Raji (cell line): Measurements from ENCODE around the gene RBM20.

Experiments used
- POLR2A ChIP-seq: IDR thresholded peaks from 2 replicates; pipeline ENCODE4 v1.6.1; 2011; ENCODE audit warnings: low read depth, low read length, control low read depth; ENCODE audit not compliant: insufficient read depth

Gene RBM20

DNA sequence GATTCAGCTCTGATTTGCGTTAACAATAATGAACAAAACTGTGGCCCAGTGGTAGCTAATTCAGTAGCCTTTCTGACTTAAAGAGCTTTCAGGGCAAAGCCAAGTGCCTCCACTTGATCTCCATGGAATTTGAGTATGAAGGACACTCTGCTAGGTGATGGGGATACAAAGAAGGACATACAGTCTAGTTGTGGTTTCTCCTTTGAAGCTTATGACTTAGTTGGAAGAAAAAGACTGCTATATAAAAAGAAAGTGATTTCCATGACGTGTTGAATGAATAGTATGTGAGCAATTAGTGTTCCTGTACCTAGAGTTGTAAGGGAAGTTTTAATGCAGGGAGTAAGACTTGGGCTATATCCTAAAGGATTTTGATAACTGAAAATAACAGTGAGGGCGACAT is 235.9 kb downstream of the RBM20 start:
- no peak for TF ChIP-seq POLR2A

DNA sequence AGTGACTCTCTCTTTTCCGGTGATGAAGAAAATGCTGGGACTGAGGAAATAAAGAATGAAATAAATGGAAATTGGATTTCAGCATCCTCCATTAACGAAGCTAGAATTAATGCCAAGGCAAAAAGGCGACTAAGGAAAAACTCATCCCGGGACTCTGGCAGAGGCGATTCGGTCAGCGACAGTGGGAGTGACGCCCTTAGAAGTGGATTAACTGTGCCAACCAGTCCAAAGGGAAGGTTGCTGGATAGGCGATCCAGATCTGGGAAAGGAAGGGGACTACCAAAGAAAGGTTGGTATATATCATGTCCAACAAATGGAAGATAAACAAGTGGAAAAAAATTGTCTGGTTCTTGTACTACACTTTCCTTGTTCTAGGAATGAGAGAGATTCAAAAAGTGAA is 237.1 kb downstream of the RBM20 start:
- no peak for TF ChIP-seq POLR2A

DNA sequence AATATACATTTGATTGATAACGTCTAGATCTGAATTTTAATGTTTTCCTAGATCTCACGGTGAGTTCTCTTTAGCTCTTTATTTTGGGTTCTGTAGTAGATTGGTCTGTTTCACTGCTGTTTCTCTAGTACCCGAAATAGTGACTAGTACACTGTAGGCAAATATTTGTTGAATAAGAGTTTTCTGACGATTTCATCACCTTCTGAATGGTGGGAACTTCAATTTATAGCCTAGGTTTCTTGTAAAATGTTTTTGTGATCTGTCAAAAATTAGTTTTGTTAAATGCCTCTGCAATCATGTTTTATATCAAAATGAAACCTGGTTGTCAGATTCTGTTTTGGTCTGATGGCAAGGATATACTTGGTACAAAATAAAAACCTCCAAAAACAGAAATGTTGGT is 237.8 kb downstream of the RBM20 start:
- no peak for TF ChIP-seq POLR2A

DNA sequence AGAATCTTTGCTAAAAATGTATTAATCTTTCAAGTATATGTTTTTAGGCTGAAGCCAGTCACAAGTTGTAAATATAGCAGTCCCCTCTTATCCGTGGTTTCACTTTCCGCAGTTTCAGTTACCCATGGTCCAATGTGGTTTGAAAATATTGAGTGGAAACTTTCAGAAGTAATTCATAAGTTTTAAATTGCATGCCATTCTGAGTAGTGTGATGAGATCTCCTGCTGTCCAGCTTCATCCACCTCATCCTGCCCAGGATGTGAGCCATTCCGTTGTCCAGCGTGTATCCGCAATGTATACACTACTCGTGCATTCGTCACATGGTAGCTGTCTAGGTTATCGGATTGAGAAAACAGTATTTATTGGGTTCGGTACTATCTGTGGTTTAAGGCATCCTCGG is 239.8 kb downstream of the RBM20 start:
- no peak for TF ChIP-seq POLR2A

DNA sequence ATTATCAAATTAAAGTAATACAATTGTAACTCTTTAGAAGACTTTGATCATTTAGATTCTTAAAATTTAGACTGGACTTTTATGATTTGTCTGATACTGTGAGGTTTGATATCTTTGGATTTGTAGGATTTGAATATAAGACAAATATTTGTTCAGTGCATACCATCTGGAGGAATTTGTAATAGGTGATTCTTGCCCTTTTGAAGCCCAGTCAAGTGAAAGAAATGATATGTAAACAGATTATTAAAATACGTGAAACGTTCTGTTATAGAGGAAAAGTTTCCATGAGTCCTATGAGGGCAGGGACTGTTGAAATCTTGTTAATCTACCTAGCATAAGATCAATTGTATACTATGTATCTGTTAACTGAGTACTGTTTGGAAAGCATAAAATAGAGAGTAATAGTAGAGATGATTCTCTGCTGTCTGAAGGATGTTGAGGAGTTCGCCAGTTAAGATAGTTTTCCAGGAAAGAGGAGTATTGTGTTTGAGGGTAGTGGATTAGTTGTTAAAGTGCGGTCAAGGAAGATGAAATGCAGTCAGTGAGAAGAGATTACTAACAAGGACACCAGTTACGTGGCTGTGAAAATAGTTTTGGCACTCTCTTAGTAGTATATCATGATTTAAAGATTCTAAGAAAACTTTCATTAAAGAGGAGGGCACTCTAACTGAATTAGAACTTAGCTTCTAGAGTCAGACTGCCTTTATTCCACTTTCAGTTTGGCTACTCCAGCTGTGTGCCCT is 242.0 kb downstream of the RBM20 start:
- no peak for TF ChIP-seq POLR2A

DNA sequence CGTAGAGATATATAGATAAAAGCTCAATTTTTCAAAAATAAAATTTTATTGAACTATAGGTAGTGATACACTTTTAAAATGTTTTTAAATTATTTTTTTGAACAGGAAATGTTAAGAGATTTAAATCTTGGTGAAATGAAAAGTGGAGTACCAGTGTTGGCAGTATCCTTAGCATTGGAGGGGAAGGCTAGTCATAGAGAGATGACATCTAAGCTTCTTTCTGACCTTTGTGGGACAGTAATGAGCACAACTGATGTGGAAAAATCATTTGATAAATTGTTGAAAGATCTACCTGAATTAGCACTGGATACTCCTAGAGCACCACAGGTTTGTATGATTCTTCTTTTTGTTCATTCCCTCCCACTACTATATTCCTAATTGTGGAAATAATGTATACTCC is 243.4 kb downstream of the RBM20 start:
- TF ChIP-seq POLR2A, result no peak
